ENCODE data around the gene RANBP17.
"Not testable (repeated sequence)": the region's sequence is repeated elsewhere in the genome, so short reads cannot be mapped to it uniquely, and the experiment has no call there.

RANBP17 gene

DNA sequence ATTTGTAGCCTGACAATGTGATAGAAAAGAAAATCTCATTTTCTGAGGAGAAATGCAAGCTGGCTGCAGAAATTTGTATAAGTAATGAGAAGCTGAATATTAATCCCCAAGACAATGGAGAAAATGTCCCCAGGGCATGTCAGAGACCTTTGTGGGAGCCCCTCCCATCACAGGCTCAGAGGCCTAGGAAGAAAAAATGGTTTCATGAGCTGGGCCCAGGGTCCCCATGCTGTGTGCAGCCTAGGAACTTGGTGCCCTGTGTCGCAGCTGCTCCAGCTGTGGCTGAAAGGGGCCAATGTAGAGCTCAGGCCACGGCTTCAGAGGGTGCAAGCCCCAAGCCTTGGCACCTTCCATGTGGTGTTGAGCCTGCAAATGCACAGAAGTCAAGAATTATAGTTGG, 118.4 kb downstream of the RANBP17 start:
- H3K9me3 ChIP-seq (ENCODE audit: control insufficient read depth, insufficient read depth, low read depth, low read length); H3K36me3 ChIP-seq (ENCODE audit: control insufficient read depth in 2 of 2, insufficient read depth in 1 of 2, low read length in 2 of 2); H3K4me3 ChIP-seq (ENCODE audit: low read depth, low read length); H3K4me1 ChIP-seq (ENCODE audit: control insufficient read depth, insufficient read depth, low read length); POLR2A ChIA-PET; CTCF ChIA-PET; H3K27ac ChIP-seq (ENCODE audit: extremely low read depth, low read depth, low read length): not testable (repeated sequence)
- TF ChIP-seq ZNF585B (tag by site-specific recombination; IDR thresholded peaks at IDR 0.05) = peak; percentile 90

DNA sequence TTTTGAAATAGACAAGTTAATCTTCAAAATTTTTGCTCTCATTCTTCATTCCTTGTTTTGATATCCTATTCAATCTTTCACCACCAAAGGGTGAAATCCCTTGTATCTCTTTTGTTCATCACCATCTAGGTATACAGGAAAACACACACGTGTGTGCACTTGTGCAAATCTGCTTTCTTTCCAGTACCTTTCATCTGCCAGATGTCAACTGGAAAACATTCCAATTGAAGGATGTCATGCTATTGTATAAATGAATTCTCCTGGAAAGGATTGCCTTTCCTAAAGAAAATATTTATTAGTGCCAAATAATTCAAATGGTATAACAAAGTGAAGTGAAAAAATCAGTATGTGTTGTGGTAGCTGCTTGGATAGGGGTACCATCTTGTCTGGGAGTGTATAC, 123.7 kb downstream of the RANBP17 start:
- no peak overlapping the region for H3K4me3 ChIP-seq (ENCODE audit: low read depth, low read length)
- POLR2A ChIA-PET = no interaction called here
- no peak overlapping the region for H3K27ac ChIP-seq (ENCODE audit: extremely low read depth, low read depth, low read length)
- CTCF ChIA-PET = interaction anchor here (0.7 to 1.0 kb wide), 2 partner anchors 20 to 357 kb away, joined by 3 to 5 read pairs; no protein-coding TSS in a partner anchor
- no peaks in the 10 kb centered on the region; a peak in 1 of 3 replicates for H3K36me3 ChIP-seq (ENCODE audit: control insufficient read depth in 2 of 2, insufficient read depth in 1 of 2, low read length in 2 of 2)
- TF ChIP-seq SP7 (tag by site-specific recombination; IDR thresholded peaks at IDR 0.05) (no peak), ZNF623 (tag by site-specific recombination; IDR thresholded peaks at IDR 0.05) (no peak)
- H3K4me1 ChIP-seq (ENCODE audit: control insufficient read depth, insufficient read depth, low read length) = no peaks in the 10 kb centered on the region
- no peaks in the 10 kb centered on the region for H3K9me3 ChIP-seq (ENCODE audit: control insufficient read depth, insufficient read depth, low read depth, low read length)

DNA sequence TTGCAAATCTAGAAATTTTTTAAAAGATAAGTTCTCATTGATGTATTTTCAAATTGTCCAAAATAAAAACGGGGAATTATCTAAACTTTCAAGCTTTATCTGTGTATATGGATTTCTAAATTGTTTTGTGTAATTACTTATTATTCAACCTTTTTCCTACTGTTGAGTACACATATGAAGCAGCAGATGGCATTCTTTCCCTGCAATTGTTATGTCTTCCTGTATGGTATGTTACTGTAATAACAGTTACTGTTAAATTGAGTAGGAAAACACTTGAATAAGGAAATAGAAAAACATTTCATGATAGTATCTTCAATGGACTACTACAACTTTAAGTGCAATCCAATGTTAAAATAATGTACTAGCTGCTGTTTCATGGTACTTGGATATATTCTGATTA, 124.8 kb downstream of the RANBP17 start:
- Histone ChIP-seq H3K27ac (ENCODE audit: extremely low read depth, low read depth, low read length) (no peak overlapping the region), H3K9me3 (ENCODE audit: control insufficient read depth, insufficient read depth, low read depth, low read length) (no peaks in the 10 kb centered on the region), H3K4me1 (ENCODE audit: control insufficient read depth, insufficient read depth, low read length) (no peaks in the 10 kb centered on the region), H3K4me3 (ENCODE audit: low read depth, low read length) (no peak overlapping the region), H3K36me3 (ENCODE audit: control insufficient read depth in 2 of 2, insufficient read depth in 1 of 2, low read length in 2 of 2) (no peaks in the 10 kb centered on the region; a peak in 1 of 3 replicates)
- ChIA-PET POLR2A (no interaction called here), CTCF (interaction anchor here (0.6 to 0.7 kb wide), 4 partner anchors 39 to 191 kb away, joined by 3 read pairs; no protein-coding TSS in a partner anchor)
- no peak for TF ChIP-seq ZNF239 (tag by site-specific recombination; IDR thresholded peaks at IDR 0.05)
- peak; percentile 24; the same call in 1 of the 2 replicates for TF ChIP-seq ZNF654 (tag by site-specific recombination; IDR thresholded peaks at IDR 0.05; ENCODE audit: low read depth)
- TF ChIP-seq, protein P1, sequence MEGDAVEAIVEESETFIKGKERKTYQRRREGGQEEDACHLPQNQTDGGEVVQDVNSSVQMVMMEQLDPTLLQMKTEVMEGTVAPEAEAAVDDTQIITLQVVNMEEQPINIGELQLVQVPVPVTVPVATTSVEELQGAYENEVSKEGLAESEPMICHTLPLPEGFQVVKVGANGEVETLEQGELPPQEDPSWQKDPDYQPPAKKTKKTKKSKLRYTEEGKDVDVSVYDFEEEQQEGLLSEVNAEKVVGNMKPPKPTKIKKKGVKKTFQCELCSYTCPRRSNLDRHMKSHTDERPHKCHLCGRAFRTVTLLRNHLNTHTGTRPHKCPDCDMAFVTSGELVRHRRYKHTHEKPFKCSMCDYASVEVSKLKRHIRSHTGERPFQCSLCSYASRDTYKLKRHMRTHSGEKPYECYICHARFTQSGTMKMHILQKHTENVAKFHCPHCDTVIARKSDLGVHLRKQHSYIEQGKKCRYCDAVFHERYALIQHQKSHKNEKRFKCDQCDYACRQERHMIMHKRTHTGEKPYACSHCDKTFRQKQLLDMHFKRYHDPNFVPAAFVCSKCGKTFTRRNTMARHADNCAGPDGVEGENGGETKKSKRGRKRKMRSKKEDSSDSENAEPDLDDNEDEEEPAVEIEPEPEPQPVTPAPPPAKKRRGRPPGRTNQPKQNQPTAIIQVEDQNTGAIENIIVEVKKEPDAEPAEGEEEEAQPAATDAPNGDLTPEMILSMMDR (tag by site-specific recombination; IDR thresholded peaks at IDR 0.05) = 0 out of 2 replicates have a peak, but pooled peaks have one; percentile 23
- TF ChIP-seq ZNF274 (IDR thresholded peaks at IDR 0.05; ENCODE audit: low read length) = no peak
- TF ChIP-seq ZNF274 (tag by site-specific recombination; IDR thresholded peaks at IDR 0.05; ENCODE audit: borderline replicate concordance) = no peak
- no peak for TF ChIP-seq PRDM1 (tag by site-specific recombination; IDR thresholded peaks at IDR 0.05)
- TF ChIP-seq ZNF624 (tag by site-specific recombination; IDR thresholded peaks at IDR 0.05) = no peak
- no peak for TF ChIP-seq ZBTB8A (tag by site-specific recombination; IDR thresholded peaks at IDR 0.05)
- no peak for TF ChIP-seq ZNF837 (tag by site-specific recombination; IDR thresholded peaks at IDR 0.05)

DNA sequence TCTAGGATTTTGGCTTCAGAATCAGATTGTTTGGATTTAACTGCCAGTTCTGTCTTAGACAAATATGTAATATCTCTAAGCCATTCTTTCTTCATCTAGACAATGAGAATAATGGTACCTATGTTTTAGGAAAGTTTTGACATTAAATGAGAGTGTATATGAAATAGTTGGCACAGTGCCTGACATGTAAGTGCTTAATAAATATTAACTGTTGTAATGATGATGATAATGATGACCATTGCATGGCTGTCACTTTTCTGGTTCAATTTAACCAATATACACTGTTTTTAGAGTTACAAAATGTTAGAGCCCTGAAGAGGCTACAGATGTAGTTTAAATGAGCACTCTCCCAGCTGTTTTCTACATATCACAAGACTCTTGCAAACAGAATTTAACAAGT, 131.7 kb downstream of the RANBP17 start:
- no peak overlapping the region for H3K4me3 ChIP-seq (ENCODE audit: low read depth, low read length)
- H3K4me1 ChIP-seq (ENCODE audit: control insufficient read depth, insufficient read depth, low read length) = no peaks in the 10 kb centered on the region
- TF ChIP-seq, protein P2, sequence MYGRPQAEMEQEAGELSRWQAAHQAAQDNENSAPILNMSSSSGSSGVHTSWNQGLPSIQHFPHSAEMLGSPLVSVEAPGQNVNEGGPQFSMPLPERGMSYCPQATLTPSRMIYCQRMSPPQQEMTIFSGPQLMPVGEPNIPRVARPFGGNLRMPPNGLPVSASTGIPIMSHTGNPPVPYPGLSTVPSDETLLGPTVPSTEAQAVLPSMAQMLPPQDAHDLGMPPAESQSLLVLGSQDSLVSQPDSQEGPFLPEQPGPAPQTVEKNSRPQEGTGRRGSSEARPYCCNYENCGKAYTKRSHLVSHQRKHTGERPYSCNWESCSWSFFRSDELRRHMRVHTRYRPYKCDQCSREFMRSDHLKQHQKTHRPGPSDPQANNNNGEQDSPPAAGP (tag by site-specific recombination; IDR thresholded peaks at IDR 0.05) = no peak
- TF ChIP-seq ZFP69B (tag by site-specific recombination; IDR thresholded peaks at IDR 0.05) (no peak), ZFP41 (tag by site-specific recombination; IDR thresholded peaks at IDR 0.05; ENCODE audit: borderline replicate concordance) (no peak), ZNF777 (tag by site-specific recombination; IDR thresholded peaks at IDR 0.05; ENCODE audit: borderline replicate concordance) (no peak), ZNF211 (tag by site-specific recombination; IDR thresholded peaks at IDR 0.05; ENCODE audit: low read depth) (no peak), ZNF610 (tag by site-specific recombination; IDR thresholded peaks at IDR 0.05; ENCODE audit: borderline replicate concordance) (no peak), ZNF341 (tag by site-specific recombination; IDR thresholded peaks at IDR 0.05; ENCODE audit: low read depth) (no peak), ZIC2 (tag by site-specific recombination; IDR thresholded peaks at IDR 0.05) (no peak), OVOL3 (tag by site-specific recombination; IDR thresholded peaks at IDR 0.05) (no peak)
- TF ChIP-seq, protein P3, sequence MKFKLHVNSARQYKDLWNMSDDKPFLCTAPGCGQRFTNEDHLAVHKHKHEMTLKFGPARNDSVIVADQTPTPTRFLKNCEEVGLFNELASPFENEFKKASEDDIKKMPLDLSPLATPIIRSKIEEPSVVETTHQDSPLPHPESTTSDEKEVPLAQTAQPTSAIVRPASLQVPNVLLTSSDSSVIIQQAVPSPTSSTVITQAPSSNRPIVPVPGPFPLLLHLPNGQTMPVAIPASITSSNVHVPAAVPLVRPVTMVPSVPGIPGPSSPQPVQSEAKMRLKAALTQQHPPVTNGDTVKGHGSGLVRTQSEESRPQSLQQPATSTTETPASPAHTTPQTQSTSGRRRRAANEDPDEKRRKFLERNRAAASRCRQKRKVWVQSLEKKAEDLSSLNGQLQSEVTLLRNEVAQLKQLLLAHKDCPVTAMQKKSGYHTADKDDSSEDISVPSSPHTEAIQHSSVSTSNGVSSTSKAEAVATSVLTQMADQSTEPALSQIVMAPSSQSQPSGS (tag by site-specific recombination; IDR thresholded peaks at IDR 0.05; ENCODE audit: low read depth) = no peak
- TF ChIP-seq, protein P4, sequence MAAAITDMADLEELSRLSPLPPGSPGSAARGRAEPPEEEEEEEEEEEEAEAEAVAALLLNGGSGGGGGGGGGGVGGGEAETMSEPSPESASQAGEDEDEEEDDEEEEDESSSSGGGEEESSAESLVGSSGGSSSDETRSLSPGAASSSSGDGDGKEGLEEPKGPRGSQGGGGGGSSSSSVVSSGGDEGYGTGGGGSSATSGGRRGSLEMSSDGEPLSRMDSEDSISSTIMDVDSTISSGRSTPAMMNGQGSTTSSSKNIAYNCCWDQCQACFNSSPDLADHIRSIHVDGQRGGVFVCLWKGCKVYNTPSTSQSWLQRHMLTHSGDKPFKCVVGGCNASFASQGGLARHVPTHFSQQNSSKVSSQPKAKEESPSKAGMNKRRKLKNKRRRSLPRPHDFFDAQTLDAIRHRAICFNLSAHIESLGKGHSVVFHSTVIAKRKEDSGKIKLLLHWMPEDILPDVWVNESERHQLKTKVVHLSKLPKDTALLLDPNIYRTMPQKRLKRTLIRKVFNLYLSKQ (tag by site-specific recombination; IDR thresholded peaks at IDR 0.05; ENCODE audit: borderline replicate concordance) = no peak
- ChIA-PET CTCF (no interaction called here), POLR2A (no interaction called here)
- no peaks in the 10 kb centered on the region for H3K9me3 ChIP-seq (ENCODE audit: control insufficient read depth, insufficient read depth, low read depth, low read length)
- no peaks in the 10 kb centered on the region for H3K36me3 ChIP-seq (ENCODE audit: control insufficient read depth in 2 of 2, insufficient read depth in 1 of 2, low read length in 2 of 2)
- H3K27ac ChIP-seq (ENCODE audit: extremely low read depth, low read depth, low read length) = no peak overlapping the region
